ENCODE measurements around the gene RYR3.
"Not testable (repeated sequence)": the region's sequence is repeated elsewhere in the genome, so short reads cannot be mapped to it uniquely, and the experiment has no call there.

RYR3 gene

GRCh38 chr15:33580526-33580925 lies 269.8 kb downstream of the RYR3 start:
- TF ChIP-seq CTCF (conservative IDR thresholded peaks at IDR 0.05; ENCODE audit: low read length): no peak
- H3K4me3 ChIP-seq (ENCODE audit: low read length): no peak overlapping the region
- peak; percentile 73 for DNase-seq (ENCODE audit: low read depth)

- no peak for TF ChIP-seq CTCF (conservative IDR thresholded peaks at IDR 0.05; ENCODE audit: low read length)
- H3K4me3 ChIP-seq (ENCODE audit: low read length): no peak overlapping the region
- peak; percentile 75 for DNase-seq (ENCODE audit: low read depth)
Measured at GRCh38 chr15:33581032-33581431, 270.3 kb downstream of the RYR3 start.

GRCh38 chr15:33584797-33585196 lies 274.0 kb downstream of the RYR3 start:
- TF ChIP-seq CTCF (conservative IDR thresholded peaks at IDR 0.05; ENCODE audit: low read length): no peak

GRCh38 chr15:33586786-33587697 lies 276.3 kb downstream of the RYR3 start:
- no peak for DNase-seq (ENCODE audit: low read depth)
- TF ChIP-seq CTCF (conservative IDR thresholded peaks at IDR 0.05; ENCODE audit: low read length): no peak
- no peak overlapping the region for H3K4me3 ChIP-seq (ENCODE audit: low read length)

More at GRCh38 chr15:33584797-33585196, 274.0 kb downstream of the RYR3 start:
- peak; percentile 58 for DNase-seq (ENCODE audit: low read depth)
- no peak overlapping the region for H3K4me3 ChIP-seq (ENCODE audit: low read length)

- no peak for TF ChIP-seq CTCF (conservative IDR thresholded peaks at IDR 0.05; ENCODE audit: low read length)
- peak; percentile 97 for DNase-seq (ENCODE audit: low read depth)
- H3K4me3 ChIP-seq (ENCODE audit: low read length): no peak overlapping the region
Measured at GRCh38 chr15:33587773-33588172, 277.0 kb downstream of the RYR3 start.

GRCh38 chr15:33592864-33593263 lies 282.1 kb downstream of the RYR3 start:
- TF ChIP-seq CTCF (conservative IDR thresholded peaks at IDR 0.05; ENCODE audit: low read length): no peak
- H3K4me3 ChIP-seq (ENCODE audit: low read length): no peak overlapping the region
- no peak for DNase-seq (ENCODE audit: low read depth)

GRCh38 chr15:33598382-33598781 lies 287.6 kb downstream of the RYR3 start:
- not testable (repeated sequence) for H3K4me3 ChIP-seq (ENCODE audit: low read length)

More at GRCh38 chr15:33598382-33598781, 287.6 kb downstream of the RYR3 start:
- DNase-seq (ENCODE audit: low read depth): not testable (repeated sequence)

Measured in AG10803 (cell line).